Measurements from ENCODE around the gene PRDM5. TPM values are rescaled to one million over a fixed set of nuclear protein-coding genes. Genes with fewer than 3 reads are reported as not detected.

PRDM5 gene
- total RNA-seq, 1 donor from 2014 or later = 14.8 TPM

DNA sequence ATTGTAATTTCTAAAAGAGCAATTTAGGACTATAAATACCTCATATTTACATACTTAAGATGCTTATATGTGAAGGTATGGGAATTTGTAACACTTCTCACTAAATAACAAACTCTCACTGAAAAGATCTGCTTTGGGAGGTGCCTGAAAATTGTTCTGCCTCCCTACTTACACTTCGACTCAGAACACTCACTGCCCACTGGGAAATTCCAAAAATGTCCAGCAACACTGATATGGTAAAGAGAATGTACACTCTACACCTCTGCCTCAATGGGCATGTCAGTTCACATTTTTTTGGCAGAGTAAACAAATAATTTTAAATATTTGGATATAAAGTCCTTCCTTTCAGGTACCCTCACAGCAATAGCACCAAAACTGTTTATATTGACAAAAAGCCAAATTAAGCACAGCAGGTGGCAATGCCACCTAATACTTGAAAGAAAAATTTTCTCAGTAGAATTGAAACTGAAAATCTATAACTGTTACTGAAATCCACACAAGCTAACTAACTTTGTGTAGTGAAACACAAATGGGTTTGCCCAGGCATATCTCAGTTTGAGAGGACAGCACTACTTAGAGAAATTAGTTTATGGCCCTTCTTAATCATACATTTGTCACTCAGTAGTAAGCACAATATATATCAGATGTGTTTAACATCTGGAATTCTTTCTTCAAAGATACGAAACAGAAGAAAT, 67.1 kb downstream of the PRDM5 start:
- Histone ChIP-seq H3K4me3 (no peak overlapping the region), H3K27ac (no peak overlapping the region), H3K27me3 (ENCODE audit: low read depth) (no peaks in the 10 kb centered on the region), H3K4me1 (no peaks in the 10 kb centered on the region), H3K9me3 (no peaks in the 10 kb centered on the region), H3K36me3 (no peaks in the 10 kb centered on the region)
- ATAC-seq (peak in 1 of 2 donors; percentile 67), DNase-seq (no peak)
- TF ChIP-seq, protein P1, sequence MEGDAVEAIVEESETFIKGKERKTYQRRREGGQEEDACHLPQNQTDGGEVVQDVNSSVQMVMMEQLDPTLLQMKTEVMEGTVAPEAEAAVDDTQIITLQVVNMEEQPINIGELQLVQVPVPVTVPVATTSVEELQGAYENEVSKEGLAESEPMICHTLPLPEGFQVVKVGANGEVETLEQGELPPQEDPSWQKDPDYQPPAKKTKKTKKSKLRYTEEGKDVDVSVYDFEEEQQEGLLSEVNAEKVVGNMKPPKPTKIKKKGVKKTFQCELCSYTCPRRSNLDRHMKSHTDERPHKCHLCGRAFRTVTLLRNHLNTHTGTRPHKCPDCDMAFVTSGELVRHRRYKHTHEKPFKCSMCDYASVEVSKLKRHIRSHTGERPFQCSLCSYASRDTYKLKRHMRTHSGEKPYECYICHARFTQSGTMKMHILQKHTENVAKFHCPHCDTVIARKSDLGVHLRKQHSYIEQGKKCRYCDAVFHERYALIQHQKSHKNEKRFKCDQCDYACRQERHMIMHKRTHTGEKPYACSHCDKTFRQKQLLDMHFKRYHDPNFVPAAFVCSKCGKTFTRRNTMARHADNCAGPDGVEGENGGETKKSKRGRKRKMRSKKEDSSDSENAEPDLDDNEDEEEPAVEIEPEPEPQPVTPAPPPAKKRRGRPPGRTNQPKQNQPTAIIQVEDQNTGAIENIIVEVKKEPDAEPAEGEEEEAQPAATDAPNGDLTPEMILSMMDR (IDR thresholded peaks at IDR 0.05) = no peak
- intact Hi-C loops (cut with DNase I) = no loop called here

DNA sequence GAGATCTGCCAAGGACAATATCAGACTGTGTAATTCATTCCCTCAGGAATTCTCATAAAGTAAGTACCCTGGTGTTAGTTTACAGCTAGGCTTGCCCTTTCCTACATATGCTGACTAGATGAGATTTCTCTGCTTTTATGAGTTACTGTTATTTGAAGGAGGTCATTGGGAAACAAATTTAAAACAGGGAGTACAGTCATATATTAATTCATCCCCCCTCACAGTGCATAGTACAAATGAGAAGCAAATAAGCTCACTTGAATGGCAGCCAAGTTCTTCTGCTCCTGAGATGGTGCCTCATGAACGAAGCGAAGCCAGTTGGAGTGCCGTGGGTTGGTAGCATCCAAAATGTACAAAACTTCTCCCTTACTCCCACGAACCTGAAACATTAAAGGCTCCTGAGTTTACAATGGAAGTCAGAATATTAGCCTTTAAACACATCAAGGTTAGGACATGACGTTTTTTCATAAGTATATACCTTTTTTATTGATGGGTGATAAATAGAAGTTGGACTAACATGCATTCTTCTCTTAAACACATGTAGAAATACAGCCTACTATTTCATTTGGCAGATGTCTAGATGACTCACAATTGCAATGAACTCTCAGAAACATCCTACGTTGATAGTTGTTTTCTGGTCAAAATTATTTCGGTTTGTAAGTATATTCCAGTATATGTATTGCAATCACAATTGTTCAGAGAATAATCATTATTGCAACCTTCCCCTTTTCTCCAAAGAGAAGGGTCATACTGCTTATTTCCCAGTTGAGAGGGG, 69.2 kb downstream of the PRDM5 start:
- no peaks in the 10 kb centered on the region for H3K36me3 ChIP-seq
- TF ChIP-seq, protein P1 (IDR thresholded peaks at IDR 0.05) = no peak
- H3K9me3 ChIP-seq = no peaks in the 10 kb centered on the region
- intact Hi-C loops (cut with DNase I) = no loop called here
- H3K4me3 ChIP-seq = no peak overlapping the region
- no peak overlapping the region for H3K27ac ChIP-seq
- DNase-seq (no peak), ATAC-seq (no peak)
- no peaks in the 10 kb centered on the region for H3K4me1 ChIP-seq
- H3K27me3 ChIP-seq (ENCODE audit: low read depth) = no peaks in the 10 kb centered on the region

DNA sequence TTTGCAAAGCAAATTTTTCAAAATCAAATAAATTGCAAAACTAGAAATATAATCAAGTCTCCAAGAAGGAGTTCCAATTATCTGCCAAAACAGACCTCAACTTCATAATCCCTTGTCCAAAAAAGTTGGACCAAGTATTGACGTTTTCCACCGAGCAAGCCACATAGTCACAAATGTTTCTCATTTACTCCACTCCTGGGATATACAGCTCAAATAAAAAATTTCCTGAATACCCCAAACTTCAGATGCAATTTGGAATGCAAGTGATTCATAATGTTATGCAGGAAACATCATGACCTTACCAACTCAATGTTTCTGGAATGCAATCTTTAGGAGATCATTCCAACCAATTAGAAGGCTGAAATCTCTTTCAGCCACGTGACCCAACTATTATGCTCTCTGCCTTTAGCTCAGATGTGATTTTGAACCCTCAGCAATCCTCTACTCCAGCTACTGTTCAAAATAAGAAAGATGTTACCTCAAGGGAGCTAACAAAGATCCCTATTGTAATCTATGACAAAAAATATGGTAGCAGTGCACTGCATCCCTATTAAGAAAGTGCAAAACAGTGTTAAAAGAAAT, 72.4 kb downstream of the PRDM5 start:
- H3K27ac ChIP-seq = no peak overlapping the region
- DNase-seq (no peak), ATAC-seq (no peak)
- H3K36me3 ChIP-seq = no peaks in the 10 kb centered on the region
- H3K4me3 ChIP-seq = no peak overlapping the region
- H3K4me1 ChIP-seq = peaks cover 7% of the 10 kb centered on the region
- intact Hi-C loops (cut with DNase I) = no loop called here
- H3K9me3 ChIP-seq = no peaks in the 10 kb centered on the region
- TF ChIP-seq, protein P1 (IDR thresholded peaks at IDR 0.05) = no peak
- no peaks in the 10 kb centered on the region for H3K27me3 ChIP-seq (ENCODE audit: low read depth)

DNA sequence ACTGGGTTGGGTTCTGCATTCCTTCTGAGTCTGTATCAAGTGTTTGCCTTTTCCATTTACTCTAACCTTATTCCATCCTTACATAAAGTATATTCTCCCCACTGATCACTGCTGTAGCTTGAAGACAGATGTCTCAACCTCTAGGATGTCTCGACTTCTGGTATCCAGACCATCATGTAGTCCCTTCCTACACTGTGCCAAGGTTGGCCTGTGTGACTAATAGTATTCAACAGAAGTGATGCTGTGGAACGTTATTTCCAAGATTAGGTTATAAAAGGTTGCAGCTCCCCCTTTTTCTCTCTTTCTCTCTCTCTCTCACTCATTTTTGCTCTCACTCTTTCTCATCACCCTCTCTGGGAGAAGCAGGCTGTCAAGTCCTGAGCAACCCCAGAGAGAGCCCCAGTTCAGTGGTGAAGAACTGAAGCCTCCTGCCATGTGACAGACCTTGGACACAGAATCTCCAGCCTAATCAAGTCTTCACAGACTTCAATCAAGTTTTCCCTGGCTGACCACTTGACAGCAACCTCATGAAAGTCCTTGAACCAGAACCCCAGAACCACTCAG, 75.4 kb downstream of the PRDM5 start:
- Histone ChIP-seq H3K36me3 (no peaks in the 10 kb centered on the region), H3K4me1 (peaks cover 19% of the 10 kb centered on the region), H3K27ac (no peak overlapping the region), H3K9me3 (no peaks in the 10 kb centered on the region), H3K27me3 (ENCODE audit: low read depth) (no peaks in the 10 kb centered on the region), H3K4me3 (no peak overlapping the region)
- ATAC-seq = no peak
- intact Hi-C loops (cut with DNase I) = no loop called here
- TF ChIP-seq, protein P1 (IDR thresholded peaks at IDR 0.05) = no peak
- DNase-seq = no peak

DNA sequence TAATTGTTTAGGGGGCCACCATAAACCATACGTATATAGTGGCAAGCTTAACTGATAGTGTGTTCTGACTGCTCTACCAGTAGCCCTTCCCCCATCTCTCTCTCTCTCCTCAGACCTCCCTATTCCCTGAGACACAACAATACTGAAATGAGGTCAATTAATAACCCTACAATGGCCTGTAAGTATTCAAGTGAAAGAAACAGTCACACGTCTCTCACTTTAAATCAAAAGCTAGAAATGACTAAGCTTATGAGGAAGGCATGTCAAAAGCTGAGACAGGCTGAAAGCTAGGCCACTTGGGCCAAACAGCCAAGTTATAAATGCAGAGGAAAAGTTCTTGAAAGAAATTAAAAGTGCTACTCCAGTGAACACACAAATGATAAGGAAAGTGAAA, 78.0 kb downstream of the PRDM5 start:
- no peak for DNase-seq
- no peaks in the 10 kb centered on the region for H3K9me3 ChIP-seq
- no peak overlapping the region for H3K4me3 ChIP-seq
- no peak overlapping the region for H3K27ac ChIP-seq
- TF ChIP-seq, protein P1 (IDR thresholded peaks at IDR 0.05) = no peak
- intact Hi-C loops (cut with DNase I) = no loop called here
- peaks cover 27% of the 10 kb centered on the region for H3K4me1 ChIP-seq
- no peaks in the 10 kb centered on the region for H3K36me3 ChIP-seq
- ATAC-seq = peak; percentile 12 to 71
- H3K27me3 ChIP-seq (ENCODE audit: low read depth) = no peaks in the 10 kb centered on the region

All from lower lobe of right lung (tissue), 2 donors.